HS-5 (cell line): ENCODE measurements around the gene CAPZA3.
"Not testable (repeated sequence)": the region's sequence is repeated elsewhere in the genome, so short reads cannot be mapped to it uniquely, and the experiment has no call there.

ENCODE experiments used
- DNase-seq: peaks from one replicate; pipeline ENCODE4 v3.0.0-alpha.2; 2012; ENCODE audit warnings: low read depth

Gene CAPZA3, protein sequence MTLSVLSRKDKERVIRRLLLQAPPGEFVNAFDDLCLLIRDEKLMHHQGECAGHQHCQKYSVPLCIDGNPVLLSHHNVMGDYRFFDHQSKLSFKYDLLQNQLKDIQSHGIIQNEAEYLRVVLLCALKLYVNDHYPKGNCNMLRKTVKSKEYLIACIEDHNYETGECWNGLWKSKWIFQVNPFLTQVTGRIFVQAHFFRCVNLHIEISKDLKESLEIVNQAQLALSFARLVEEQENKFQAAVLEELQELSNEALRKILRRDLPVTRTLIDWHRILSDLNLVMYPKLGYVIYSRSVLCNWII

DNA sequence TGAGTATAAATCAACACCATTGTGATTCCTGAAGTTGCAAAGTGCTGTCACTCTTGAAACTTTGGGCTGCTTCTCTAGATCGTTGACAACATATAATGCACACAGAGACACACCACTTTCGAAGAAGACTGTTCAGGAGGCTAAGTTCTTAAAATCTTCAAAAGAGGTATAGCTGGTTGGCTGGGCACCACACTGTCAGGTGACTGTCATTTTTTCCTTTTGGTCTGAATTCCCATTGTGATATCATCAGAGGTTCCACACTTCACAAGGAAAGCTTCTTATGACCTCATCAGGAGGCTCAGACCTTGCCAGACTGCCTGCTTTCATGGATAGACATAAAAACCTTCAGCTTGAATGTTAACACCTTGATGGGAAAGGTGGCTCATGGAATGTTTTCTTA lies at the start of gene CAPZA3, which contains the start of gene PLCZ1:
CAPZA3 (plus strand) TSS at position 301 of the 400 bp plus-strand sequence. CDS start 150 bp downstream, outside the sequence.
PLCZ1 (minus strand) TSS at position 194 of the 400 bp plus-strand sequence. CDS start 641 bp downstream, outside the sequence.
- no peak for DNase-seq

DNA sequence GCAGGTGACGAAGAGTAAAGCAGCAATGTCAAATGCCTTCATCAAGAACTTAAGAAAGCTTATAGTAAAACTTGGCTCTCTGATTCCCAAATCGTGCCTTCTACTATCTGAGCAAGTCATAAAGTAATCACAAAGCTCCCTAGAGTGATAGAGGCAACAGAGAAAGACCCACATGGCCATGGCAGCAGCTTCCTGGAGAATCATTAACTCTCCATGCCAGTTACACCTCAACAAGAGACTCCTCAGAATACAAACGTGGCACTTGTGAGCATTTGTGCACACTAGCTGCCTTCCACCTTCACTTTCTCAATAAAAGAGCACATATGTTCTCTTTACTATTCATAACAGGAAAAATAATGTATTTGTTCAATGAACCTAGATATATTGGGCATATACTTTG lies 48.1 kb upstream of the CAPZA3 start:
- no peak for DNase-seq

DNA sequence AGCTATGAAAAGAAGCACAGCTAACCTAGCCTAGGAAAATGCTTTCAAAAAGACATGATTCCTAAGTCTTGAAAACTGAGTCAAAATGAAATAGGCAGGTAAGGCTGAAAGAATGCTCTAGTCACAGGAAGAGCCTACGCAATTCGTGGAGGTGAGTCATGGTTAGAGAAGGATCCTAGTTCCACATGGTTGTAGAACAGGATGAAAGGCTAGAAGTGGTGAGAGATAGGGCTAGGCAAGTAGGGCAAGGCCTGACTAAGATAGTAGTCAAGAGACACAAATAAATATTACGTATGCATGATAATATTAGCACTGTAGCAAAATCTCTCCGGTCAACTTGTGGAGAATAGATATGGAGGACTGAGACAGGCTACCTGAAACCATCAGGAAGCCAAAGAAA lies 47.3 kb upstream of the CAPZA3 start:
- peak; percentile 97 for DNase-seq

DNA sequence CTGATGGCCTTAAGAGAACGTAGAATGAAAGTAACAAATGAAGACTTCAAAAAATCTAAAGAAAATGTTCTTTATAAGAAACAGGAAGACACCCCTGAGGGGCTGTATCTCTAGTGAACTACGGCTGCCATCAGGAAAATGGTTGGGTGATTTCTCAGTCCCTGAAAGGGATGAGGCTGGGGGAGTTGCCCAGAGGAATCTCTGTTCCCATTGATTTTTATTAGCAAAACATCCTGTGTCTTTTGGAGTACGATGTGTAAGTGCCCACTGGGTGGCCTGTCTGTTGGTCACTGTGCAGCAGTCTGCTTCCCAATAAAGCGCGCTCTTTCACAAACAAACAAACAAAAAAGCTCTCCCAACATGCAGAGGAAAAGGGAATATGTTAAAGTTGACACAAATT lies 43.9 kb upstream of the CAPZA3 start:
- DNase-seq = not testable (repeated sequence)

DNA sequence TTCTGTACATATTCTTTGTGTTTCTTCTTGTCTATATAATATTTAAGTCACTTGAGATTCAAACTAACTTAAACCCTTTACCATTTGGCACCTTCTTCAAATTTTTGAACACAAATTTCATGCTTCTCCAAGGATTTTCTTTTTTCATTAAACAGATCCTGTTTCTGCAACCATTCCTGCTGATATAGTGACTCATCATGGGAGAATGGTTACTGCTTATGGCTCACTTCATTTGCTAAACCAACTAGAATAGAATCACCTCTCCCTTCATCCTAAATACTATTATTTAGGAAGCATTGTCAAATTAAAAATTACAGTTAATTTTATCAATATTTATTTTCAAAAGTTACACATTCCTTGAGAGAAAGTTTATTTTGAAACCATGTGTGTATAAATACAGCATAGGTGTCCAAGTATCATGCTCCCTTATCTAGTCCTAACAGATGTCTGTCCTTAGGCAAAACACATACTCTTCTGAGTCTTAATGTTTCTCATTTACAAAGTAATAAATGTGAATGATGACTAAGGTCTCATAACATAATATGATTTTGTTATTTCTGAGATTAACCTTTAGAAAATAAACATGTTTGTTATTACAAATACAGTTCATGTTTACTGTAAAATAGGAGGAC lies 40.8 kb upstream of the CAPZA3 start:
- DNase-seq = no peak

DNA sequence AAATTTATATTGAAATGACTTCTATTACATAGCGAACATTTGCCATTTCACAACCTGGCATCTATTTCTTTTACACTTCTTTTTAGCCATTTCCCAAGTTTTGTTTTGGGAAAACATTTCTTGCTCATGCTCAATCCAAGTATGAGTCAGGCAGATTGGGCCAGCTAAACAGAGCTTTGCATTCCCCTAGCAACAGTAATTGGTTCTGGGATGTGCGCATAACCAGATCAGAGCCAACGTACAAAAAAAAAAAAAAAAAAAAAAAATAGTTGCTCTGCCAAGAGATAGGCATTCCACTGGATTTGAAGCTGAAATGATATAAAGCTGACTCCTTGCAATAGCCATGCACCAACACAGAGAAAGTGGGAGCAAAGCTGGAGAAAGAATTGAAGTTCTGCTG lies 37.6 kb upstream of the CAPZA3 start:
- peak; percentile 89 for DNase-seq

DNA sequence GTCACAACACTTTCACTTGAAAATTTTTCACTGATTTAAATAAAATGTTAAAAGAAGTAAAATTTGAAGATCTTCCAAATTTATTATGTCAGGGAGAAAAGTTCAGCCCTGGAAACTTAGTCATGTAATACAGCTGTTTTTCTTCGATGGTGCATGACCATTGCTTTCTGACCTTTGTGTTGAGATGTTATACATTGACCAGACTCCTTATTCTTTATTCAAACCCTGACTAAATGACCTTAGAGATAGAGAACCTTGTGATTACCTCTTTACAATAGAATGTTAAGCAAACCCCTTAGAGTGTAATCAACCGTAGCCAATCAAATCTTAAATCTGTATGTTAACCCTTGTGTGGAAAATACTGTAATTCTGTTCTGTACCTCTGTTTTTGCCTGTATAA lies 34.6 kb upstream of the CAPZA3 start:
- DNase-seq = no peak

DNA sequence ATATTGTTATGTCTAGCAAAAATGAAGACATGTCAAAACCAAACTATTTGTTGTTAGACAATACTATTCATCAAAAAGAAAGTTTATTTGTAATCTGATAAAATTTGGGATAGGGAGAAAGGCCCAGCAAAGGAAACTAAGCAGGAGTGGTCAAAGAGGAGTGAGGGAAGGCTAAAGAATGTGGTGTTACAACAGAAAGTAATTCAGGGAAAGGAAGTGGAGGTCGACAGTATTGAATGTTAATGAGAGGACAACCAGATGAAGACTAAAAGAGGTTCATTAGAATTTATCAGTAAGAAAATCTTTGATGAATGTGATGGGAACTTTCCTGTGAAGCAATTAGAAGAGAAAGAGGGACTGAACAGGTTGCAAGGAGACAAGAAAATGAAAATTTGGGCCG lies 34.0 kb upstream of the CAPZA3 start:
- DNase-seq = no peak

DNA sequence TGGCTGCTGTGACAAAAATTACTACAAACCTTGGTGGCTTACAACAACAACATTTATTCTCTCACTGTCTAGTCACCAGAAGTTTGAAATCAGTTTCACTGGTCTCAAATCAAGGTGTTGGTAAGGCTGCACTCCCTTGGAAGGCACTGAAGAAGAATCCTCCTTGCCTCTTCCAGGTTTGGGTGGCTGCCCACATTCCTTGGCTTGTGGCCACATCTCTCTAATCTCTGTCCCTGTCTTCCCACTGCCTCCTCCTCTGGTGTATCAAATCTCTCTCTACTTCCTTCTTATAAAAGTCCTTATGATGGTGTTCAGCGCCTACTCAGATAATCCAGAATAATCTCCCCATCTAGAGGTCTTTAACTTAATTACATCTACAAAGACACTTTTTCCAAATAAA lies 31.1 kb upstream of the CAPZA3 start:
- no peak for DNase-seq

DNA sequence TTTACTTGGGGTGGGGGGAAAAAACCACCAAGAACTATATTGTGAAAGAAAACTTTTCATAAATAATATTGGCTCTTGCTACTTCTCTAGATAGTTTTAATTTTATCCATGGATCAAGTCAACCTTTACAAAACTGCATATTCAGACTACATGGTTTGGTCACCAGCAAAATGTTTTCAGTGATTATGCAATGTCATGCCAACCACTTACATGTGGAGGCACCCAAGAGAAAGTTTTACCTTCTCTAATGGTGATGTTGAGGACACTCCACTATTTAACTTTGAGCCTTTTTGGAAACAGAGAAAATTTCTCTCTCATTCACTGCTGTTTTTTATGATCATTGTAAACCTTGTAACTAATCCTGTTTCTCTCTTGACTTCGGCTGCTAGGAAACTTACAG lies 21.7 kb upstream of the CAPZA3 start:
- no peak for DNase-seq

DNA sequence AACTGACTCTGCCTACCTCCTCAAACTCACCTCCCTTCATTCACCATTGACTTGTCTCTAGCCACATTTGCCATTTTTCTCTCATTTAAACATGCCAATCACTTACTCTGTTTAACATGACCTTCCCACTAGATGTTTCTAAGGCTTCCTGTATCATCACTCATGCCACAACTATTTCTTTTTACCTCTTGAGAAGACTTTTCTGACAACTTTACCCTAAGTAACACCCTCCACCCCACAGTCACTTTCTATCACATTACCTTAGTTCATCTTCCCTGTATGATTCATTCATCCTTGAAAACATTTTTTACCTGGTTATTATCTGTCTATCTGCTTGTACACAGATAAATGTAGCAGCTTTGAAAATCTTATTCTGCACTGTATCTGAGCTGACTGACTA lies 19.5 kb upstream of the CAPZA3 start:
- DNase-seq = no peak

DNA sequence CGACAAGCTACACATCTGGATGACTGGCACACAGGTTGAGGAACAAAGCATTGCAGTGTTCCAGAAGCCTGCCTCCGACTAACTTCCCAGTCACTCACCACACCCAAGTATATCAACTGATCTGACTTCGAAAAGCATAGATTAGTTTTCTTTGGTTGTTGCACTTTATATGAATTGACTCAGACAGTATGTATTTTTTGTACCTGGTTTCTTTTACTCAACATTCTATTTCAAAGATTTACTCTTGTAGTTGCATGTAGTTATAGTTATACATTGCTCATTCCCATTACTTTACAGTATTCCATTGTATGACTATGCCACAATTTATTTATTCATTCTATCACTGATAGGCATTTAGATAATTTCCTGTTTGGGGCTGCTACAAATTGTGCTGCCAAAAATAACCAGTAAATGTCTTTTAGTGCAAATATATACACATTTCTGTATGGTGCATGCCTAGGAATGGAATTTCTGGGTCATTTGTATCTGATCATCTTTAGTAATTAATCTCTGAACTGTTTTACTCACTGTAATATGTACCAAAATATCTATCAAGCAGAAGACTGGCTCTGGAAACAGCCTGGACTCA lies 17.9 kb upstream of the CAPZA3 start:
- DNase-seq = no peak

DNA sequence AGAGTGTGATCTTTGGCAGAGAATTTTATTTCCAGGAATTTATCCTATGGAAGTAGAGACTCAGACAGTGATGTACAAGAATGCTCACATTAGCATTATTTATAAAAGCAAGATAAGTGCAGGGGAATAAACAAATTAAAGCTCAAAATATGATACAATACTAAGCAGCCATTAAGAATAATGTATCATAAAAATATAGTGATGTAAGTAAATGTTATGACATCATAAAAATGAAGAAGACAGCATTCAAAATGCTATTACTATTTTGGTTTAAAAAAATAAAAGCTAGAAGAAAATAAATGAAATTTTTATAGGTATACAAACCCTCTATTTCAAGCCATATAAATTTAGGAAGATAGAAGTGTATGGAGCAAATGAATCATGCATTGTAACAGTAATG lies 17.2 kb upstream of the CAPZA3 start:
- no peak for DNase-seq

DNA sequence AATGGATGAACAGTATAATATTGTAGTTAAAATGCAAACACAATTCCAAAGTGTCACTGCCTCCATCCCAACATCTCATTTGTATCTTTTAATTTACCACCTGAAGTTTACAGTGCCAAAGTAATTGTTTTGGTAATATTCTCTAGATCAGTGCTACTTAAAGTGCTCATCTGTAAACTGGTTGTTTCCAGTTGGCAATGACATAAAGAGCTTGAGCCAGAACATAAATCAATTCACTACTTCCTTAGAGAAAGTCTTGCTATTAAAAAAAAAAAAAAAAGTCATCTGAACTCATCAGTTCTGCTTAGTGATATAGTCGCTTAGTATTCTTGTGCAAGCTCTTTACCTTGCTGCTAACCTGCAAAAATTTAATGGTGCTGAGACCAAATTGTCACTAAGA lies 16.5 kb upstream of the CAPZA3 start:
- no peak for DNase-seq

DNA sequence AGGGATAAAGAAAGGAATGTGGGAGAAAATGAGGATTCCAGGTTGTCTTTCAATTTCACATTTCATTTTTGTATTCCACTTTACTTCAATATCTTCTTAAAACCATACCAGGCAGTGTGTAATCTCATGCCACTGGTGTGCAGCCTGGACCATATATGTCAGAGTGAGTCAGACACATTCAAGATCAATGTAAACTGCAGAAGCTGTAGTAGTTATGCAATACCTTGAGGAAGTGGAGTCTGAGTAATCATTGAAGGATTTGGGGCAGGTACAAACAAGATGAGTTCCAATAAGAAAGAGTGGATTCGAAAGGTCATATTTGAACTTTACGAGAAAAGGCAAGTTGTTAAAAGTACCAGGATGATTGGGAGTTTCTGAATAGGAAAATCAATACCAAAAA lies 14.2 kb upstream of the CAPZA3 start:
- DNase-seq = peak; percentile 87

DNA sequence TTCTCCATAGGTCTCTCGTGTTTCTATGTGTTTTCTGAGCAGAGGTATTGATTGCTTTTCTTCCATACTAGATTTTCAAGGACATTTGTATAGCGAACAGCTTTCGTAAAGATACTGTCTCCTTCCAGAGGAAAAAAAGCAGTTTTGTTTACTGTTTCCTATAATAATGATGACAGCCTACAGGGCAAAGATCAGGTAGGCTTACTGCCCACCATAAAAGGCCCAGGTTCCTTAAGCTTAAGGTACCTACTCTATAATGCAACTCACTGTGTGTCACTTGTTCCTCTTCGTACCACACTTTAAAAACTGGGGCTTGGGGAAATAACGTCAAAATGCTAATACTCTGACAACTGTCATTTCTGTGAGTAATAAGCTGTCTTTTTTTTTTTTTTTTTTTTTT lies 6.8 kb upstream of the CAPZA3 start:
- no peak for DNase-seq

DNA sequence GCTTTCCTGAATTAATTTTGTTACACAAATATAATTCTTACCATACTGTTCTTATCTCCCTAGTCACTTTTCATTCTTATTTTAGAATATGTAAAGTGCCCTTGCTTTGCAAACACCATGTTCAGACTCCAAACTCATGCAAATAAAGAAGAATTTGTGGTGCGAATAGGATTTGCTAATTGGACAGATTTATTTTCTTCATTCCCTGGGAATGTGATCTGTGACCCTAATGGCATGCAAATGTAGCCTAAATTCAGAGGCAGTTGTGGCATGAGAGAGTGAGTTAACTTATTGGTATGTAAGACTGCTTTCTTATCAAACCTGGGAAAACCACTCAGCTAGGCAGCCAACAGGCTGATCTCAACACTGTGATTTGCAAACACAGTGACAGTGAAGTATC lies 10.0 kb downstream of the CAPZA3 start:
- peak; percentile 92 for DNase-seq

DNA sequence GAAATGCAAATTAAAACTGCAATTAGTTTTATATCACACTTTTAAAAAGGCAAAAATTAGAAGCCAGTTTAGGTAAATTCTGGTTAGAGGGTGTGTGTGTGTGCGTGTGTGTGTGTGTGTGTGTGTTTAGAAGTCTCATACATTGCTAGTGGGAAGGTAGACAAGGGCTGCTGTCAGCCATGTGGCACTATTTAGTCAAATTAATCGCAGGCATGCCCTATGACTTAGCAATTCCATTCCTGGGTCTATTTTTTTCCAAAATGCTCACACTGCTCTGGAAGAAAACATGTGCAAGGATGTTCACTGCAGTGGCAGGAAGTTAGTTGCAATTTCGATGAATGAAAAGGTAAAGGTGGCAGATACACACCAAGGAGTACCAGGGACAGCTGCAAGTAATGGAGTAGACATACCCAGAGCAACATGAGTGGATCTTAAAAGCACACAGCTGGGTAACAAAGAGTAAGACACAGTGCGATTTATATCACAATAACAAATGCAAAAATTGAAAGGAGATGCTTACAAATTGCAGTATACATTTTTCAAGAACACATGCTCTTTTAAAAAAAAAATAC lies 11.6 kb downstream of the CAPZA3 start:
- no peak for DNase-seq

DNA sequence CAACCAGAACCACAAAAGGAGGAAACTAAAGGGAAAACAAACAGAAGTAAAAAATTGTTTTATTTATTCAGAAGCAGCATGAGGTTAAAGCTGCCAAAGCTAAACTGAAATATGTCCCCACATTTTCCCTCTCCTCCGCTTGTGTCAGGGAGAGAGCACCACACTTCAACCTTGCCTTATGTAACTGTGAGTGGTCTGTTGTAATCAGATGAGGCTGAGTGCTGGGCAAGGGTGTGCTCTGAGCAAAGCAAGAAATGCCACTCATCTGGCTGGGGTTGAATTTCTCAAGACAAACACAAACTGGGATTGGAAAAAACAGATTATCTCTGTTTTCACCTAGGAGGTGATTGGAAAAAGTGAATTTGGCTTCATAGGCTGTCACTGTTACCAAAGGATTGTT lies 12.2 kb downstream of the CAPZA3 start:
- DNase-seq = no peak

DNA sequence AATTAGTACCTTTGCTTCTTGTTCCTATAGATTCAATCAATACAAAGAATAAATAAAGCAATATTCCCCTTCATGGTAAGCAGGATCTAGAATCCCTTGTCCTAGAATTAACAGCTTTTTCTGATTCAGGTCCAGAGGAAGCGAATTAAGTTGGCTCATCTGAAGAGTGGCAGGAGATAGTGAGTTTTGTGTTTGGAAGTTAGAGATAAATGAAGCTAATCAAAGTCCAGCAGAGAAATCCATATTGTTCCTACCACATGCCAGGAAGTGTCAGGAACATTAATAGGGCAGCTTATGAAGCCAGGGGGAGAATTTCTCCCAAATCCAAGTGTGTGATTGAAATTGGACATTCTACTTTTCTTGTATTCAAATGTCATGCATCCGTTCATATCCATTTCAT lies 13.9 kb downstream of the CAPZA3 start:
- DNase-seq = no peak

DNA sequence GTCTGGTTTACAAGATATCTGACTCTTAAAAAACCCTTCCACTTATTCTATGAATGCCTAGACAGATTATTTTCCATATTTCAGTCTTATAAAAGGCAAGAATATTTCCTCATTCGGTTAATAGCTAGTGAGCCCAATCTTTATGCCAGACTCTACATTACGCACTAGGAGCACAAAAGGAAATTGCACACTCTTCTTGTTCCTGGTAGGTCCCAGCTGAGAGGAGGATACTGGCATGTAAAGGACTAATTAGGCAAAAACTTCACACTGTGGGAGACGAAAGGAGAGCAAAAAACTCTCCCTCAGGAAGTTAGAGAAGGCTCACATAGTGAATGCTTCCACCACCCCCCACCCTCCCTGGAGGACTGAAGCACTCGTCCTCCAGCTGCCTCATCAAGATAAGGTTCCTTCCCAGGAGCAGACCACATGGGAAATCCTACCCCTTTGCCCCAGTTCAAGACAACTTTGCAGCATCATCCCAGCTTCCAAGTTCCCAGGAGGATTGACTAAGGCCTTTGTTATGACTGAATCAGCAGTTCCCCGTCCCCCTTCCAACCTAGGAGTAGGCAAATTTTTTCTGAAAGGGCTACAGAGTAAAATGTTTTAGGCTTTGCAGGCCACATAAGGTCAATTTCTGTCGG lies 14.5 kb downstream of the CAPZA3 start:
- DNase-seq = peak; percentile 94

DNA sequence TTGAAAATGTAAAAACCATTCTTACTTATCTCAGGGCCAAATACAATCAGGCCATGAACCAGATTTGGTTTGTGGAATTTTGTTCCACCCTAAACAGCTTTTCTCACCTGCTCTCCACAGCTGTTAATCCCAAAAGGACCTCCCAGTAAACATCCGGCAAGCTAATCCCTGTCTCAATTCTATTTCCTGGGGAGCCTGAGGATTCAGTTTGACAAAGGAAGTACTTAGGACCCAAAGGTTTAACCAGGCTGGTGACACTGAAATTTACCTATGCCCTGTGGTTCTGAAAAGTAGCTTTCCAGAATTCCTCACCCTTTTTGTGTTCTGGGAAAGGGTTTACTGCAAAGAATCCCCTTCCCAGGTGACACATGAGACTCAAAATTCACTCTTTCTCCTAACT lies 15.0 kb downstream of the CAPZA3 start:
- DNase-seq = no peak
